ENCODE data around the gene GNLY. TPM values are rescaled to one million over a fixed set of nuclear protein-coding genes. Genes with fewer than 3 reads are reported as not detected.

The GNLY gene
- total and polyA plus RNA-seq, 9 of the 15 experiments (the other 6 are each of a cell fraction or from before 2014, with no cell fraction given), result not detected

- TF ChIP-seq, protein P1, sequence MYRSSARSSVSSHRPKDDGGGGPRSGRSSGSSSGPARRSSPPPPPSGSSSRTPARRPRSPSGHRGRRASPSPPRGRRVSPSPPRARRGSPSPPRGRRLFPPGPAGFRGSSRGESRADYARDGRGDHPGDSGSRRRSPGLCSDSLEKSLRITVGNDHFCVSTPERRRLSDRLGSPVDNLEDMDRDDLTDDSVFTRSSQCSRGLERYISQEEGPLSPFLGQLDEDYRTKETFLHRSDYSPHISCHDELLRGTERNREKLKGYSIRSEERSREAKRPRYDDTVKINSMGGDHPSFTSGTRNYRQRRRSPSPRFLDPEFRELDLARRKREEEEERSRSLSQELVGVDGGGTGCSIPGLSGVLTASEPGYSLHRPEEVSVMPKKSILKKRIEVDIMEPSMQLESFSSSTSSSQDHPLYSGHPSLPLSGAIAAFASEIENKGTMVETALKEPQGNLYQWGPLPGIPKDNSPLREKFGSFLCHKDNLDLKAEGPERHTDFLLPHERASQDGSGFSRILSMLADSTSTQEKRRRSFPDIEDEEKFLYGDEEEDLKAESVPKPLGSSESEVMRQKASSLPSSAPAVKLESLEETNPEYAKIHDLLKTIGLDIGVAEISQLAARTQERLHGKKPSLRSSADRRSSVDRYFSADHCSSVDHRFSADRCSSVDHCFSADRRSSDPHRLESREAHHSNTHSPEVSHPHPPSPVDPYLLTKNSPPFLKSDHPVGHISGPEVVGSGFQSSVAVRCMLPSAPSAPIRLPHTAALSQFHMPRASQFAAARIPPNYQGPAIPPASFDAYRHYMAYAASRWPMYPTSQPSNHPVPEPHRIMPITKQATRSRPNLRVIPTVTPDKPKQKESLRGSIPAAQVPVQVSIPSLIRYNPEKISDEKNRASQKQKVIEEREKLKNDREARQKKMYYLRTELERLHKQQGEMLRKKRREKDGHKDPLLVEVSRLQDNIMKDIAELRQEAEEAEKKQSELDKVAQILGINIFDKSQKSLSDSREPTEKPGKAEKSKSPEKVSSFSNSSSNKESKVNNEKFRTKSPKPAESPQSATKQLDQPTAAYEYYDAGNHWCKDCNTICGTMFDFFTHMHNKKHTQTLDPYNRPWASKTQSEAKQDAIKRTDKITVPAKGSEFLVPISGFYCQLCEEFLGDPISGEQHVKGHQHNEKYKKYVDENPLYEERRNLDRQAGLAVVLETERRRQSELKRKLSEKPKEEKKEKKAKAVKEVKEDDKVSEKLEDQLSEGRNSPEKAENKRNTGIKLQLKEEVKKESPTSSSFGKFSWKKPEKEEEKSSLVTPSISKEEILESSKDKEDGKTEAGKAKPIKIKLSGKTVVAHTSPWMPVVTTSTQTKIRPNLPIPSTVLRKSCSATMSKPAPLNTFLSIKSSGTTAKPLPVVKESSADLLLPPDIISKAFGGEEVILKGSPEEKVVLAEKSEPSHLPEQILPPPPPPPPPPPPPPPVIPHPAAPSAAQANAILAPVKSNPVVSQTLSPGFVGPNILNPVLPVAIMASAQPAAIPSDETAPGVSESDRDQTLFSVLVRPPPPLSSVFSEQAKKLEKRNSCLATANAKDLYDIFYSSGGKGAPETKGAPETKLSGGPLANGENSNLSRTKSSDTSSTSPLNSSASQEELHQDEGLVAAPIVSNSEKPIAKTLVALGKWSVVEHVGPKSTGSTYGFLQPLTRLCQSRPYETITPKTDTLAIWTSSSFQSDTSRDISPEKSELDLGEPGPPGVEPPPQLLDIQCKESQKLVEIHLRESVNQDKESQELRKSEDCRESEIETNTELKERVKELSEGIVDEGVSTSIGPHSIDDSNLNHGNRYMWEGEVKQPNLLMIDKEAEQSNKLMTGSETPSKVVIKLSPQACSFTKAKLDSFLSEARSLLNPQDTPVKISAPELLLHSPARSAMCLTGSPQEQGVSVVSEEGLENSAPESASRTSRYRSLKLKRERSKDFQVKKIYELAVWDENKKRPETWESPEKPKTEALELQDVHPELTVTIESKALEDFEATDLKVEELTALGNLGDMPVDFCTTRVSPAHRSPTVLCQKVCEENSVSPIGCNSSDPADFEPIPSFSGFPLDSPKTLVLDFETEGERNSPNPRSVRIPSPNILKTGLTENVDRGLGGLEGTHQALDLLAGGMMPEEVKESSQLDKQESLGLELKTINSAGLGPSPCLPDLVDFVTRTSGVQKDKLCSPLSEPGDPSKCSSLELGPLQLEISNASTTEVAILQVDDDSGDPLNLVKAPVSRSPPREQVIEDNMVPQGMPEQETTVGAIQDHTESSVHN (IDR thresholded peaks at IDR 0.05; ENCODE audit: borderline replicate concordance in 1 of 2, low read depth in 1 of 2), result no peak
- TF ChIP-seq TAF7 (tag; IDR thresholded peaks at IDR 0.05), result no peak
- TF ChIP-seq NFATC3 (IDR thresholded peaks at IDR 0.05), result no peak
- TF ChIP-seq, protein P2, sequence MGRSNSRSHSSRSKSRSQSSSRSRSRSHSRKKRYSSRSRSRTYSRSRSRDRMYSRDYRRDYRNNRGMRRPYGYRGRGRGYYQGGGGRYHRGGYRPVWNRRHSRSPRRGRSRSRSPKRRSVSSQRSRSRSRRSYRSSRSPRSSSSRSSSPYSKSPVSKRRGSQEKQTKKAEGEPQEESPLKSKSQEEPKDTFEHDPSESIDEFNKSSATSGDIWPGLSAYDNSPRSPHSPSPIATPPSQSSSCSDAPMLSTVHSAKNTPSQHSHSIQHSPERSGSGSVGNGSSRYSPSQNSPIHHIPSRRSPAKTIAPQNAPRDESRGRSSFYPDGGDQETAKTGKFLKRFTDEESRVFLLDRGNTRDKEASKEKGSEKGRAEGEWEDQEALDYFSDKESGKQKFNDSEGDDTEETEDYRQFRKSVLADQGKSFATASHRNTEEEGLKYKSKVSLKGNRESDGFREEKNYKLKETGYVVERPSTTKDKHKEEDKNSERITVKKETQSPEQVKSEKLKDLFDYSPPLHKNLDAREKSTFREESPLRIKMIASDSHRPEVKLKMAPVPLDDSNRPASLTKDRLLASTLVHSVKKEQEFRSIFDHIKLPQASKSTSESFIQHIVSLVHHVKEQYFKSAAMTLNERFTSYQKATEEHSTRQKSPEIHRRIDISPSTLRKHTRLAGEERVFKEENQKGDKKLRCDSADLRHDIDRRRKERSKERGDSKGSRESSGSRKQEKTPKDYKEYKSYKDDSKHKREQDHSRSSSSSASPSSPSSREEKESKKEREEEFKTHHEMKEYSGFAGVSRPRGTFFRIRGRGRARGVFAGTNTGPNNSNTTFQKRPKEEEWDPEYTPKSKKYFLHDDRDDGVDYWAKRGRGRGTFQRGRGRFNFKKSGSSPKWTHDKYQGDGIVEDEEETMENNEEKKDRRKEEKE (IDR thresholded peaks at IDR 0.05; ENCODE audit: borderline replicate concordance in 1 of 2, control insufficient read depth in 1 of 2, low read depth in 2 of 2, low read length in 1 of 2), result no peak
- no peak for TF ChIP-seq PHTF2 (CRISPR knock-in tag; IDR thresholded peaks at IDR 0.05)
- TF ChIP-seq RFX1 (IDR thresholded peaks at IDR 0.05), result no peak
- TF ChIP-seq ARID4B (CRISPR knock-in tag; IDR thresholded peaks at IDR 0.05), result no peak
- TF ChIP-seq CEBPB (tag; IDR thresholded peaks at IDR 0.05), result no peak
Measured at GRCh38 chr2:85708641-85709040, 14.5 kb downstream of the GNLY start (continued).
